Measurements from ENCODE around the gene UNC93B1. TPM values are rescaled to one million over a fixed set of nuclear protein-coding genes. Genes with fewer than 3 reads are reported as not detected.
A peak's percentile ranks its signal among the peaks of the same experiment; 100 is the strongest.

The UNC93B1 gene
- total and polyA plus RNA-seq, 4 experiments from 2014 or later = 22.4 to 27.1 (median 25.9) TPM

DNA sequence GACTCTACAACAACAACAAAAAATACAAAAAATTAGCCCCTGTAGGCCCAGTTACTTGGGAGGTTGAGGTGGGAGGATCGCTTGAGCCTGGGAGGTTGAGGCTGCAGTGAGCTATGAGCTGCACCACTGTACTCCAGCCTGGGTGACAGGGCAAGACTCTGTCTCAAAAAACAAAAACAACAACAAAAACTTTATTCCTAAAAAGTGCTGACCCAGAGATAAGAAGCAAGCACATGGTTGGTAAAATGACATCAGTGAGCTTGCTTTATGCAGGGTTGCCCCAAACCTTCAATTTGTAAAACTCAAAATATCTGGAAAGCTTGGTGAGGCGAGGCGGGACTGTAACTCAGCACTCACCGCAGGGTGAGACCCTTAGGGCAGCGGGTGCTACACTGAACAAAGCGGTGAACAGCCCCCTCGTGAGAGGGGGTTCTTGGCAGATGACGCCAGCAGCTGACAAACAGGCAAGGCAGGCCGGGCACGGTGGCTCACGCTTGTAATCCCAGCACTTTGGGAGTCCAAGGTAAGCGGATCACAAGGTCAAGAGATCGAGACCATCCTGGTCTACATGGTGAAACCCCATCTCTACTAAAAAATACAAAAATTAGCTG lies 31.5 kb upstream of the UNC93B1 start:
- H3K27me3 Mint-ChIP-seq = no peaks in the 10 kb centered on the region
- Histone ChIP-seq H3K4me3 (ENCODE audit: low read length in 2 of 2) (no peak overlapping the region), H3K27ac (ENCODE audit: low read depth, low read length) (no peak overlapping the region), H3K36me3 (ENCODE audit: insufficient read depth, low read length) (peaks cover 13% of the 10 kb centered on the region), H3K27me3 (ENCODE audit: insufficient read depth, low read length) (no peaks in the 10 kb centered on the region), H3K4me1 (ENCODE audit: insufficient read depth, low read length) (peaks cover 43% of the 10 kb centered on the region), H3K9me3 (ENCODE audit: control insufficient read depth in 1 of 2, low read length in 2 of 2) (no peaks in the 10 kb centered on the region)
- peak overlapping the region in 2 of 8 donors; percentile 17 to 32 for H3K4me3 Mint-ChIP-seq
- H3K4me1 Mint-ChIP-seq = peaks cover 11 to 47% (median 27%) of the 10 kb centered on the region in 4 donors
- ChIA-PET POLR2A (ENCODE audit: partially characterized antibody) (no interaction called here), CTCF (ENCODE audit: partially characterized antibody) (no interaction called here)
- intact Hi-C loops (cut with micrococcal nuclease) = loop anchor here (10.0 kb wide), 1 partner anchor 169 kb away; no protein-coding TSS in a partner anchor
- peaks cover 0 to 17% of the 10 kb centered on the region in 2 donors for H3K36me3 Mint-ChIP-seq
- no peaks in the 10 kb centered on the region for H3K9me3 Mint-ChIP-seq
- no peak for DNase-seq
- H3K27ac Mint-ChIP-seq = peak overlapping the region in 5 of 7 donors; percentile 17 to 63 (median 35)

DNA sequence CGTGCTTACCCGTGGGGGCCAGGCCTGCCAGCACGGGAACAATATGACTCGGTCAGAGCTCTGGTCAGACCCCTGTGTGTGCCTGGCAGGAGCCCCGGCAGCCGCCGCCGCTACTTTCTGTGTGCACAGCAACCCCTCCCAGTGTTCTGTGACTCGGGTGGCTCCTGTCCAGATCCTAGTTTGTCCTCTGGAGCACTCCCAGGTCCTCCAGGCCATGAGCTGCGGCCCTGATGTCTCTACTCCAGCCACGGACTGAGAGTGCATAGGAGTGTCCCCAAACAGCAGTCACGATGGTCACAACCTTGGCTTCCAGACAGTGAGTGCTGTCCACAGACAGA lies 29.8 kb upstream of the UNC93B1 start:
- H3K27ac Mint-ChIP-seq = peak overlapping the region in 1 of 7 donors; percentile 72
- ChIA-PET POLR2A (ENCODE audit: partially characterized antibody) (no interaction called here), CTCF (ENCODE audit: partially characterized antibody) (no interaction called here)
- H3K9me3 Mint-ChIP-seq = no peaks in the 10 kb centered on the region
- peak overlapping the region in 2 of 8 donors; percentile 21 to 46 for H3K4me3 Mint-ChIP-seq
- H3K27ac ChIP-seq (ENCODE audit: low read depth, low read length) = no peak overlapping the region
- peaks cover 0 to 15% of the 10 kb centered on the region in 2 donors for H3K36me3 Mint-ChIP-seq
- H3K4me1 ChIP-seq (ENCODE audit: insufficient read depth, low read length) = peaks cover 47% of the 10 kb centered on the region
- no peak for DNase-seq
- no peaks in the 10 kb centered on the region for H3K27me3 ChIP-seq (ENCODE audit: insufficient read depth, low read length)
- H3K27me3 Mint-ChIP-seq = peaks cover 0 to 5% of the 10 kb centered on the region in 2 donors
- peaks cover 16 to 47% (median 26%) of the 10 kb centered on the region in 4 donors for H3K4me1 Mint-ChIP-seq
- H3K36me3 ChIP-seq (ENCODE audit: insufficient read depth, low read length) = peaks cover 13% of the 10 kb centered on the region
- intact Hi-C loops (cut with micrococcal nuclease) = loop anchor here (10.0 kb wide), 1 partner anchor 171 kb away; no protein-coding TSS in a partner anchor
- no peak overlapping the region for H3K4me3 ChIP-seq (ENCODE audit: low read length in 2 of 2)
- no peaks in the 10 kb centered on the region for H3K9me3 ChIP-seq (ENCODE audit: control insufficient read depth in 1 of 2, low read length in 2 of 2)

DNA sequence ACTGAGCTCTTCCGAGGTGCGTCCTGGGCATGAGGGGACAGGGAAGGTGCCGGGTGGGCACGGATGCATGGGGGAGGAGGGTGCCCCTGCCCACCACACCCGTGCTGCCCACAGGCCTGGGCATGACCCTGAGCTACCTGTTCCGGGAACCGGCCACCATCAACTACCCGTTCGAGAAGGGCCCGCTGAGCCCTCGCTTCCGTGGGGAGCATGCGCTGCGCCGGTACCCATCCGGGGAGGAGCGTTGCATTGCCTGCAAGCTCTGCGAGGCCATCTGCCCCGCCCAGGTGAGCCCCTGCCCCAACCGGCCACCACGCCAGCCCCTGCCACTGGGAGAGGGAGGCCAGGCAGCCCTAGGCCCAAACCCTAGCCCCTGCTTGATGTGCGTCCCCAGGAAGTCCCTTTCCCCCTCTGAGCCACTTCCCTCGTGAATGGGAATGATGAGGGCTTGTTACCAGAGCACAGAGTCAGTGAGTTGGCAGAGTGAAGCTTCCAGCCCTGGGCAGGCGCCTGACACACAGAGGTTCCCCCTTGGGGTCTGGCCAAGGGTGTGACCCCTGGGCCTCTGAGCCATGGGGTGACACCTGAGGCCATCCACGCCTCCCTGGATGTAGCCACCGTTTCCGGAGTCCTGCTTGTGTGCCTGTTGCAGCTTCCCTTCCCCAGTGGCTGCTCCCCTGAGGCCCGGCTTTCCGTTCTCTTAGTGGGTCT lies 29.3 kb upstream of the UNC93B1 start:
- intact Hi-C loops (cut with micrococcal nuclease) = loop anchor here (10.0 kb wide), 1 partner anchor 172 kb away; no protein-coding TSS in a partner anchor
- Mint-ChIP-seq H3K27ac (no peak overlapping the region), H3K4me1 (peaks cover 16 to 47% (median 26%) of the 10 kb centered on the region in 4 donors)

DNA sequence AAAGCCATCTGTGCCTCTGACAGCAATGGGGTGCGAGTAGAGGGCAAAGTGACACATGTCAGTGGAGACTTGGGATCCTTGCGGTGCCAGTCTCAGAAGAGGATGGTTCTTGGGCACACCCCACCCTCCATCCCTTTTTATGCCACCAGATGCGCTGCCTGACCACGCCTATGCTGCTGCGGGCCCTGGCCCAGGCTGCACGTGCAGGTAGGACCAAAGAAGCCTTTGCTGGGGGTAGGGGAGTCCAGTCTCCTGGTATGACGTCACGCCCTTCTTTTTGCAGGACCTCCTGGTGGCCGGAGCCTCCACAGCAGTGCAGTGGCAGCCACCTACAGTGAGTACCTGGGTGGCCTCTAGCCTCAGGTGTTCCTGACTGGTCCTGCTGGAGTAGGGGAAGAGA lies 28.1 kb upstream of the UNC93B1 start:
- ChIA-PET POLR2A (ENCODE audit: partially characterized antibody) (interaction anchor here (2.5 kb wide), 1 partner anchor 9 kb away, joined by 34 read pairs; the partner anchor contains the start of gene TCIRG1), CTCF (ENCODE audit: partially characterized antibody) (no interaction called here)
- H3K4me3 Mint-ChIP-seq = peak overlapping the region; percentile 84 to 99 (median 97)
- no peaks in the 10 kb centered on the region for H3K9me3 Mint-ChIP-seq
- H3K27me3 Mint-ChIP-seq = peaks cover 0 to 5% of the 10 kb centered on the region in 2 donors
- Histone ChIP-seq H3K4me1 (ENCODE audit: insufficient read depth, low read length) (peaks cover 30% of the 10 kb centered on the region), H3K27me3 (ENCODE audit: insufficient read depth, low read length) (no peaks in the 10 kb centered on the region), H3K9me3 (ENCODE audit: control insufficient read depth in 1 of 2, low read length in 2 of 2) (no peaks in the 10 kb centered on the region), H3K36me3 (ENCODE audit: insufficient read depth, low read length) (peaks cover 13% of the 10 kb centered on the region), H3K4me3 (ENCODE audit: low read length in 2 of 2) (no peak overlapping the region), H3K27ac (ENCODE audit: low read depth, low read length) (no peak overlapping the region)
- H3K4me1 Mint-ChIP-seq = peaks cover 13 to 38% (median 20%) of the 10 kb centered on the region in 4 donors
- H3K36me3 Mint-ChIP-seq = peaks cover 0 to 14% of the 10 kb centered on the region in 2 donors
- peak overlapping the region in 5 of 7 donors; percentile 81 to 90 (median 85) for H3K27ac Mint-ChIP-seq
- intact Hi-C loops (cut with micrococcal nuclease) = loop anchor here (10.0 kb wide), 1 partner anchor 173 kb away; no protein-coding TSS in a partner anchor
- DNase-seq = no peak

More for the DNA sequence above, 29.3 kb upstream of the UNC93B1 start:
- H3K36me3 Mint-ChIP-seq = peaks cover 0 to 15% of the 10 kb centered on the region in 2 donors
- Histone ChIP-seq H3K27me3 (ENCODE audit: insufficient read depth, low read length) (no peaks in the 10 kb centered on the region), H3K4me1 (ENCODE audit: insufficient read depth, low read length) (peaks cover 41% of the 10 kb centered on the region), H3K36me3 (ENCODE audit: insufficient read depth, low read length) (peaks cover 13% of the 10 kb centered on the region), H3K4me3 (ENCODE audit: low read length in 2 of 2) (no peak overlapping the region), H3K9me3 (ENCODE audit: control insufficient read depth in 1 of 2, low read length in 2 of 2) (no peaks in the 10 kb centered on the region), H3K27ac (ENCODE audit: low read depth, low read length) (no peak overlapping the region)
- DNase-seq = peak in 1 of 5 donors; percentile 25
- no peaks in the 10 kb centered on the region for H3K9me3 Mint-ChIP-seq
- H3K27me3 Mint-ChIP-seq = peaks cover 0 to 5% of the 10 kb centered on the region in 2 donors
- ChIA-PET CTCF (ENCODE audit: partially characterized antibody) (interaction anchor here (0.5 kb wide), 1 partner anchor 105 kb away, joined by 4 read pairs; no protein-coding TSS in a partner anchor), POLR2A (ENCODE audit: partially characterized antibody) (no interaction called here)
- peak overlapping the region in 1 of 8 donors; percentile 21 for H3K4me3 Mint-ChIP-seq

DNA sequence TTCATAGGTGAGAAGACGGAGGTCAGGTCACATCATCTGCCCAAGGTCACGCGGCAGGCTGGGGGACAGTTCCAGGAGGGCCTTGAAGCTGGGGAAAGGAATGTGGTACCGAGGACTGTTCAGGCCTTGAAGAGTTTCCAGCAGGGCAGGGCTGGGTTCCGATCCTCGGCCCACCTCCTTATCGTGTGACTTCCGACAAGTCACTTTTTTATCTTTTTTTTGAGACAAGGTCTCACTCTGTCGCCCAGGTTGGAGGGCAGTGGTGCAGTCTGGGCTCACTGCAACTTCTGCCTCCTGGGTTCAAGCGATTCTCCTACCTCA lies 27.2 kb upstream of the UNC93B1 start:
- ChIA-PET CTCF (ENCODE audit: partially characterized antibody) (no interaction called here), POLR2A (ENCODE audit: partially characterized antibody) (interaction anchor here (2.5 kb wide), 1 partner anchor 10 kb away, joined by 34 read pairs; the partner anchor contains the start of gene TCIRG1)
- Histone ChIP-seq H3K27me3 (ENCODE audit: insufficient read depth, low read length) (no peaks in the 10 kb centered on the region), H3K4me1 (ENCODE audit: insufficient read depth, low read length) (peaks cover 21% of the 10 kb centered on the region), H3K27ac (ENCODE audit: low read depth, low read length) (peak overlapping the region; percentile 88), H3K9me3 (ENCODE audit: control insufficient read depth in 1 of 2, low read length in 2 of 2) (no peaks in the 10 kb centered on the region), H3K4me3 (ENCODE audit: low read length in 2 of 2) (peak overlapping the region; percentile 77 to 88), H3K36me3 (ENCODE audit: insufficient read depth, low read length) (peaks cover 13% of the 10 kb centered on the region)
- H3K4me1 Mint-ChIP-seq = peaks cover 10 to 32% (median 16%) of the 10 kb centered on the region in 4 donors
- peak in 1 of 5 donors; percentile 54 for DNase-seq
- intact Hi-C loops (cut with micrococcal nuclease) = loop anchor here (10.0 kb wide), 1 partner anchor 174 kb away; no protein-coding TSS in a partner anchor
- peaks cover 0 to 5% of the 10 kb centered on the region in 2 donors for H3K27me3 Mint-ChIP-seq
- H3K9me3 Mint-ChIP-seq = no peaks in the 10 kb centered on the region
- peak overlapping the region; percentile 94 to 99 (median 97) for H3K4me3 Mint-ChIP-seq
- peaks cover 0 to 13% of the 10 kb centered on the region in 2 donors for H3K36me3 Mint-ChIP-seq
- H3K27ac Mint-ChIP-seq = peak overlapping the region; percentile 85 to 98 (median 94)

DNA sequence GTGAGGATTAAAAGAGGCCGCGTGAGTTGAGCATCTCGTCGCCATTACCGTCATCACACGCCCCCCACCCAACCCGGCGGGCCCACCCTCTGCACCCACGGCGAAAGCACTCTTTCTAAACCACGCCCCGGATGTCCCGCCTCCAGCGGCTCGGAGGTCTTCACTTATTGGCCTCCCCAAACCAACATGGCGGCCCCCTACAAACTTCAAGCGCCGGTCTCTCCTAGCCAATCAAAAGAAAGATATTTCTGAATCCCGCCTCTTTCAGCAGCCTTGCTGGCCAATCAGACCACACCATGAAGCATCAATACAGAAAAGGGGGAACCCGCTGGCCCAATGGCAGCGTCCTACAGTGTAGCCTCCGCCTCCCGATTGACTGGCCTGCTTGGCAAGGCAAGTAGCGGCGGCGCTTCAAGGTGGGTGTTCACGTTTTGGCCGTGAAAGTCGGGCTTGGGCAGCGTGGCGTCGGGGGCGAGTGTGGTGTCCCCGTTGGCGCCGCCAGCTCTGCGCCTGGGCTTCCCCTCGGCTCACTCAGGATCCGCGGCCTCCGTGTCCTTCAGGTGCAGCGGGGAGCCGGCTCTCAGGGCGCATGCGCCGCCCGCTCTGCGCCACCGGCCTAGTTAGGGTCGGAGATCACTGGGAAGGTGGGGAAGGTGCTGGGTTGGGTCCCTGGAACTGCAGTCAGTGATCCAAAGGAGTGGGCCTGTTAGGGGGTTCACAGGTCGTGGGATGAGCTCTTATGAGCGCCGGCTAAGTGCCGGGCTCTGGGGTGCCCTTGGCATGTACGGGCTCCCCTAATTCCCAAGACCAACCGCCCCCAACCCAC lies 26.6 kb upstream of the UNC93B1 start, which contains the start of gene NDUFS8:
Gene NDUFS8 (plus strand): TSS at position 364 of the 826 bp plus-strand sequence. CDS start 1,471 bp downstream, outside the sequence.
- Mint-ChIP-seq H3K4me3 (peak within 1 kb of the TSS; percentile 94 to 99 (median 97)), H3K9me3 (no peaks in the 10 kb centered on the region), H3K27me3 (peaks cover 0 to 5% of the 10 kb centered on the region in 2 donors), H3K27ac (peak within 1 kb of the TSS; percentile 85 to 98 (median 94)), H3K36me3 (peaks cover 0 to 13% of the 10 kb centered on the region in 2 donors), H3K4me1 (peaks cover 10 to 29% (median 16%) of the 10 kb centered on the region in 4 donors)
- peak within 1 kb of the TSS; percentile 77 to 88 for H3K4me3 ChIP-seq (ENCODE audit: low read length in 2 of 2)
- ChIA-PET CTCF (ENCODE audit: partially characterized antibody) (interaction anchor here (1.2 kb wide), 1 partner anchor 10 kb away, joined by 3 read pairs; no protein-coding TSS in a partner anchor), POLR2A (ENCODE audit: partially characterized antibody) (interaction anchor here (0.6 to 2.5 kb wide), 2 partner anchors 10 to 1066 kb away, joined by 3 to 34 read pairs; partner anchors contain the start of gene TCIRG1)
- H3K27me3 ChIP-seq (ENCODE audit: insufficient read depth, low read length) = no peaks in the 10 kb centered on the region
- H3K27ac ChIP-seq (ENCODE audit: low read depth, low read length) = peak within 1 kb of the TSS; percentile 88
- intact Hi-C loops (cut with micrococcal nuclease) = loop anchor here (1.0 to 10.0 kb wide), 3 partner anchors 9 to 174 kb away; partner anchors contain the start of genes TCIRG1 and UNC93B1
- peaks cover 13% of the 10 kb centered on the region for H3K36me3 ChIP-seq (ENCODE audit: insufficient read depth, low read length)
- peaks cover 20% of the 10 kb centered on the region for H3K4me1 ChIP-seq (ENCODE audit: insufficient read depth, low read length)
- H3K9me3 ChIP-seq (ENCODE audit: control insufficient read depth in 1 of 2, low read length in 2 of 2) = no peaks in the 10 kb centered on the region
- peak; percentile 96 to 99 (median 98) for DNase-seq
